HG03280 (cell line): ENCODE results near the gene ATP2B2.

Experiments
- ATAC-seq: cut with Tn5 transposase; IDR thresholded peaks from one replicate; pipeline ENCODE4 v1.9.1; 2021; ENCODE audit warnings: mild to moderate bottlenecking, moderate library complexity; ENCODE audit not compliant: unreplicated experiment

The ATP2B2 gene

DNA sequence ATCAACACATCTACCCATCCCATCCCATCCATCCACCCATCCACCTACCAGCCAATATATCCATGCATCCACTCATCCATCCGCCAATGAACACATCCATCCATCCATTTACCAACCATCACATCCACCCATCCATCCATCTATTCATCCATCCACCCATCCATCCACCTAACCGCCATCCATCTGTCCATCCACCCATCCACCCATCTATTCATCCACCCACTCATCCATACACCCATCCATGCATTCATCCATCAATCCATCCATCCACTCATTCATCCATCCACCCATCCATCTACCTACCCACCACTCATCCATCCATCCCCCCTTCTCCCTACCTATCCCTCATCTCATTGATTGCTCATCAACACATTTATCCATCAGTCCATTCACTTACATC, 136.9 kb downstream of the ATP2B2 start:
- no peak for ATAC-seq

- no peak for ATAC-seq
Observed at GRCh38 chr3:10367506-10367905, 137.9 kb downstream of the ATP2B2 start.

- ATAC-seq = no peak
Observed at GRCh38 chr3:10366651-10367101, 138.7 kb downstream of the ATP2B2 start.

DNA sequence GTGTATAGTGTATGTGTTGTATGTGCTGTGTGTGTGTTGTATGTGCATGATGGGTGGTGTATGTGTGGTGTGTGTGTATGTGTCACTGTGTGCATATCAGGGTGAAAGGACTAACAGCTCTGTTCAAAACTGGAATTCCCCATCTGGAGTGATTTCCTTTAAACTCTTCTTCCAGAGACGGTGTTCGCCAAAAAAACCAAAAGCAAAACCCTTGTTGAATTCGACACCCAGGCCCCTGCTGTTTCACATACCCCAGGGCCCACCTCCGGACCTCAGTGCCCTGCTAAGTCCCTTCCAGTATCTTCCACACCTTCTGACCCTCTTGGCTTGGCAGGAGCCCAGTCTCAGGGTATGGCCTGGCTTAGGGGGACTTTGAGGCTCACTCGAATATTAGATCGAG, 139.6 kb downstream of the ATP2B2 start:
- ATAC-seq = no peak

GRCh38 chr3:10365316-10365715, 140.1 kb downstream of the ATP2B2 start:
- ATAC-seq = no peak

GRCh38 chr3:10364806-10365205, 140.6 kb downstream of the ATP2B2 start:
- ATAC-seq = no peak

DNA sequence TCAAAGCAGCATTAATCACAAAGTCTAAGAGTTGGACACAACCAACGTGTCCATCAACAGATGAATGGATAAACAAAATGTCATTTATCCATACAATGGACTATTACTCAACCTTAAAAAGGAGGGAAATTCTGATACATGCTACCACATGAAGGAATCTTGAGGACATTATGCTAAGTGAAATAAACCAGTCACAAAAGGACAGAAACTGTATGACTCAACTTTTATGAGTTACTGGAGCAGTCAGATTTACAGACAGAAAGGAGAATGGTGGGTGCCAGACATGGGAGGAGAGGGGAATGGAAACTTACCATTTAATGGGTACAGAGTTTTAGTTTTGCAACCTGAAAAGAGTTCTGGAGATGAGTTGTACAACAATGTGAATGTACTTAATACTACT, 141.5 kb downstream of the ATP2B2 start:
- ATAC-seq = no peak

DNA sequence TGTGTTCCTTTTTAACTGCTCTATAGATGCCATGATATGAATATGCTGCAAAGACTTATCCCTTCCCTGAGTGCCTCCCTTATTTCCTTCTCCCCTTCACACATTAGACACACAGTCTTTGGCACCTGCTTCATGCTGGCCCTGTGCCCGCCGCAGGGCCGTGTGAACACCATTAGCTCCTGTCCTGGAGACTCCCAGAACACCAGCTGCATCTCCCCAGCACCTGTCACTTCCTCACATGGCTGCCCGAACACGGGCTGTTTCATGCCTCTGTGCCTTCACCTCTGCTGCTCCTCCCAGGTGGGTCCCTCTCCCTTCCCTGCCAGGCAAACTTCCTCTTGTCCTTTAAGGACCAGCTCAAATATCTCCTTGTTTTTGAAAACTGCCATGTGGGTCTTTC, 144.0 kb downstream of the ATP2B2 start:
- no peak for ATAC-seq

GRCh38 chr3:10360478-10360877, 144.9 kb downstream of the ATP2B2 start:
- no peak for ATAC-seq

DNA sequence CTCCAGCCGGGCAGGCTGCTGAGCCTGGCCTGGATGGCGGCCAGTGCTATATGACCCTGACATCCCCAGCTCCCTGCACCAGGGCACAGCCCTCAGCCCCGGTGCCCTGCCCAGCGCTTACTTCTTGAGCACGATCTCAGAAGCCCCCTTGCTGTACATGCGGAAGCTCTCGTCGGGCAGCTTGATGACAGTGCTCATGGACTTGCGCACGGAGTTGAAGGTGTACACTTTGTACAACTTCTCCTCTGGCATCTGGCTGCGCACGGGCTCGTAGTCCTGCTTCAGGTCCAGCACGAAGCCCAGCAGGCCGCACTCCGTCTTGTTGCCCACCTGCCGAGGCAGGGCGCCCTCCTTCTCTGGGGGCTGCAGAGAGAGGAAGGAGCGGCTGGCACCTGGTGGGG, 145.6 kb downstream of the ATP2B2 start:
- ATAC-seq = no peak

- ATAC-seq = no peak
Observed at GRCh38 chr3:10358309-10358980, 146.9 kb downstream of the ATP2B2 start.

- ATAC-seq = no peak
Observed at GRCh38 chr3:10357592-10358308, 147.6 kb downstream of the ATP2B2 start.

- ATAC-seq = no peak
Observed at GRCh38 chr3:10357095-10357494, 148.3 kb downstream of the ATP2B2 start.

DNA sequence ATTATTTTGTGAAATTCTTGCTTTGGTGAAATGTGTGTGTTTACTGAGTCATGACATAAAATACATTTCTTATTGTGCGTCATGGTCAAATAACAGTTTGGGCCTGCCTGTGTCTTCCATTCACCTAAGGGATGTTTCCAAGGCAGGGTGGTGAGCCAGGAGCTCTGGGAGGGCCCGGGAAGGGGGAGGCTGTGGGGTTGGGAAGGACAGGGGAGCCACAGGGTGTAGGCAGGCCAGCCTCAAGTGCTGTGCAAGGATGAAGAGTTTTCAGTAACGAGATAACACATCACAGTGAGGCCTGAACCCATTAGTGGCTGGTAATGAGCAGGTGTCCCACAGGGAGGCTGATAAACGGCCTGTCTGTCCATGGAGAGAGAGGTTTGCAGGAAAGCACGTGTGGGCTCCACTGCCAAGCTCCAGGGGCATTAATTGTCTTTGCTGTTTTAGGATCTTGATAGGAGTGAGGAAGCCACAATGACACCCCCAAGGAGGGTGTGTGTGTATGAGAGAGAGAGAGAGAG, 148.9 kb downstream of the ATP2B2 start:
- no peak for ATAC-seq

DNA sequence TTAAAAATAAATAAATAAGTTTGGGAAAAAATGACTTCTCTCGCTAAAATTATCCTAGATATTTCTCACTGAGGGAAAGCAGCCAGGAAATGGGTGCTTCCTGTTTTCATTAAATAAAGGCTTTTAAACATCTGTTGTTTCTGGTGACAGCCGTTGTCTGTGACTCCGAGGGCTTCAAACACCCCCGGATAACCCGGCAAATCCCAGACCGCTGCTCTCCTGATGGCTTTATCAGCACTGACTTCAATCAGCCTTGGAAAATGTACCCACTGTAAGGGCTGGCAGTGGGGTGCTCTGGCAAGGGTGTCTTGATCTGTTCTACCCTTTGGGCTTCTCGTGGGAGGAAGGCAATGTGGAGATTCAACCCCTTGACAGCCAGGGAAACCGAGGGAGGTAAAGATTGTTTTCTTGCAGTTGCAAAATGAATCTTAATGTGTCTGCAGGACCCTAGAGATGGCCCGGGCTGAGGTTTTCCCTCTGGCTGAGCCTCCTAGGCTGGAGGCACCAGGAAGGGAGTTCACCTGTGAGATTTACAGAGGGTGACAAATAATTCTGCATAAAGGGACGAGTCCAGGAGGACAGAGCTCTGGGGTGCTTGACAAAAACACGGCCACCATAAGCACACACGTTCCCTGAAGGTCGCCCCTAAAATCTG, 150.9 kb downstream of the ATP2B2 start:
- ATAC-seq = no peak

DNA sequence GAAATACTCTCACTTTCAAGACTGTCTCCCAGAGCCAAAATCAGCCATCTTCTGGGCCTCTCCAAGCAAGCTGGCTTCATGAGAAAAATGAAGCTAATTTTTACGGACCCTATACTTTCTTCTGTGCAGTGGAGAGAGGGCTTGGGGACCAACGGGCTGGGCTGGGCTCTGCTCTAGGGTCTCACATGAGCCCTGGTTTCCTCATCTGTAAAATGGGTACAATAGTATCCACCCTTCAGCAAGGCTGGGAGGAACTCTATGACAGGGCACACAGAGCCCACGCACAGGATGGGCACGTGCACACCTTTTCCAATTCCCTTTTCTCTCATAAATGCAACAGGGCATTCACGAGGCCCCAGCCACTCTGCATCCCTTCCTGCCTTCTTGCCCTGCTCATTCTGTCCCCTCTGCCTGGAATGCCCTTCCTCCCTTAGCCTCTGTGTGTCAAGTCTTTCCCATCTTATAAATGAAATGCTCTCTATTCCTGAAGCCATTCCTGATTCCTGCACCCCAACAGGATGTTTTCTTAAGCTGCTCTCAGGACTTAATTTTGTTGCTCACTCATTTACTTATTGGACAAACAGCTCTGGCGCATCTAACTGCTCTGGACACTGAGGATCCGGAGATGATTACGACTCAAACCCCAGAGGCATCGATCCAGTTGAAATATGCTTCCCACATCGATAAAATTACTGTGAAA, 151.6 kb downstream of the ATP2B2 start:
- no peak for ATAC-seq

GRCh38 chr3:10353160-10353559, 152.2 kb downstream of the ATP2B2 start:
- no peak for ATAC-seq

- ATAC-seq = no peak
Observed at GRCh38 chr3:10352146-10352911, 153.1 kb downstream of the ATP2B2 start.

GRCh38 chr3:10351013-10351735, 154.2 kb downstream of the ATP2B2 start:
- ATAC-seq = no peak
